GM12873 (cell line): ENCODE results near the gene PRICKLE2.

Source experiments
- TF ChIP-seq, protein P1 (sequence below): IDR thresholded peaks from 2 replicates; pipeline ENCODE4 v1.5.1; 2012; ENCODE audit warnings: low read depth, mild to moderate bottlenecking, moderate library complexity, low read length, control low read depth; ENCODE audit not compliant: insufficient read depth; ENCODE audit errors: missing control alignments

Gene PRICKLE2

GRCh38 chr3:64184621-64185020 lies 40.6 kb downstream of the PRICKLE2 start:
- TF ChIP-seq, protein P1, sequence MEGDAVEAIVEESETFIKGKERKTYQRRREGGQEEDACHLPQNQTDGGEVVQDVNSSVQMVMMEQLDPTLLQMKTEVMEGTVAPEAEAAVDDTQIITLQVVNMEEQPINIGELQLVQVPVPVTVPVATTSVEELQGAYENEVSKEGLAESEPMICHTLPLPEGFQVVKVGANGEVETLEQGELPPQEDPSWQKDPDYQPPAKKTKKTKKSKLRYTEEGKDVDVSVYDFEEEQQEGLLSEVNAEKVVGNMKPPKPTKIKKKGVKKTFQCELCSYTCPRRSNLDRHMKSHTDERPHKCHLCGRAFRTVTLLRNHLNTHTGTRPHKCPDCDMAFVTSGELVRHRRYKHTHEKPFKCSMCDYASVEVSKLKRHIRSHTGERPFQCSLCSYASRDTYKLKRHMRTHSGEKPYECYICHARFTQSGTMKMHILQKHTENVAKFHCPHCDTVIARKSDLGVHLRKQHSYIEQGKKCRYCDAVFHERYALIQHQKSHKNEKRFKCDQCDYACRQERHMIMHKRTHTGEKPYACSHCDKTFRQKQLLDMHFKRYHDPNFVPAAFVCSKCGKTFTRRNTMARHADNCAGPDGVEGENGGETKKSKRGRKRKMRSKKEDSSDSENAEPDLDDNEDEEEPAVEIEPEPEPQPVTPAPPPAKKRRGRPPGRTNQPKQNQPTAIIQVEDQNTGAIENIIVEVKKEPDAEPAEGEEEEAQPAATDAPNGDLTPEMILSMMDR, result no peak

DNA sequence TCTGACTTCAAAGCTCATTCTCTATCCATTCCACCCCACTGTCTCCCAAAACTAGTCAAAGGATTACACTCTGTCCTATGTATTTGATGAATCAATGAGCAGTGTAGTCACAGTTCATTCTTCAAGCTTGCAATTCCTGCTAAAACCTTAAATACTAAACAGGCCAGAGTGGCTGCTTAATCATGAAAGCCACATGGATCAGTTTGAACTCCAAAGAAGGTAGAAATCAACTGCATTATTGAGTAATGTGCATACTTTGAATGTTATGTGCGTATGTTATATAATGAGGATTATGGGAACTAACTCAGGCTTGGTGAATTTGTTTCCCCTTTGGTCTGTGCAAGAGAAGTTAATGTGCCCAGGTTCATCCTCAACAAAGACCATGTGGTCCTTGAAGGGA lies 45.4 kb downstream of the PRICKLE2 start:
- TF ChIP-seq, protein P1, result no peak

GRCh38 chr3:64179249-64179648 lies 46.0 kb downstream of the PRICKLE2 start:
- TF ChIP-seq, protein P1, result no peak

DNA sequence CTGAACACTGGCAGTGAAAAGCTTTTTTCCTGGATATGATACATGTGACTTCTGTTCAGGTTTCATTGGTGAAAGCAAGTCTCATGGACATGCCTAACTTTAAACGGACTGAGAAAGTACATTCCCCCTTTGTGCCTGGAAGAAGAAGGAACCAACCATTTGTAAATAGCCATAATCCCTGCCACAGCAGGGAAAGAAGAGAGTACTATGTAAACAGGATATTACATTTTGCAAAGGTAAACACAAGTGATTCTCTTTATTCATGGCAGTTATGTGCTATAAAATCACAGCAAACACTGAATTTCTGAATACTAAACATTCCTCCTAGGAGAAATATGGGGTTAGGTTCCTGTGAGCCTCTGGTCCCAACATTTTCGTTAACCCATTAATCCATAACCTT lies 46.8 kb downstream of the PRICKLE2 start:
- TF ChIP-seq, protein P1, result no peak

- TF ChIP-seq, protein P1, result no peak
These were observed 48.7 kb downstream of the PRICKLE2 start for GRCh38 chr3:64176461-64176996.

DNA sequence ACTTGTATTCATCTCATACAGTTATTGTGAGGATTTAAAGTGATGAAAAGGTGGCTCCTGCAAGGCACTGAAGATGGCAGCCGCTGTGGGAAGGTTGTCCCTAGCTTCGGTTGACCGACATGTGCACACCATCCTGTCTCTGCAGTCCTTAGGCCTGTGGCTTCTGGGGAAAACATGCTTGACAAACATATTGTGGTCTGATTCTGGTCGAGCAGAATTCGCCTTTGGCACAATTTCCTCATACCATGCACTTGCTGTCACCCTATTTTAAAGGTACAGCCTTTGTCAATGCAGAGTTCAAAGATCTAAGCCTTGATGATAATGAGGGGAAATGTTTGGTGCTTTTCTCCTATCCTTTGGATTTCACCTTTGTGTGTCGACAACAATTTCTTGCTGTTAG lies 50.9 kb downstream of the PRICKLE2 start:
- TF ChIP-seq, protein P1, result no peak

DNA sequence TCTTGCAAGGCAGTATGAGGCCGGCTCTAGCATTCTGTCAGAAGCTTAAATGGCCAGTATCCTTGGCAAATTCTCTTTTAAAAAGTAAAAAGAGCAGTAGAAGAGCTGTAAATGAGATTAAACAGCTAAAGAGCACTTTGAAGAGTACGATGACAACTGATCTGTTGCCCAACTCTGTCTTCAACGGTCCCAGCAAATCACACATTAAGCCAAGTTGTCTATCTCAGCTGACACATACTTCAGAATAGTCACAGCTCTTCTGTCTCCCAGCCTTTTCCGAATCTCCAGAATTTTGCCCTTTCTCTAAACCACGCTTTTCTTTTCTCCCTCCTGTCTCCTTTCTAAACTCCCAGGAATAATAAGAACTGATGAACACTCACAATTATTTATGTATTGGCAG lies 51.7 kb downstream of the PRICKLE2 start:
- TF ChIP-seq, protein P1, result no peak
